GM19328 (cell line): ENCODE measurements around the gene CCDC171.
"Not testable (repeated sequence)": the region's sequence is repeated elsewhere in the genome, so short reads cannot be mapped to it uniquely, and the experiment has no call there.

Experiments used
- ATAC-seq: cut with Tn5 transposase; IDR thresholded peaks from one replicate; pipeline ENCODE4 v1.9.1; 2021; ENCODE audit warnings: mild to moderate bottlenecking, moderate library complexity; ENCODE audit not compliant: unreplicated experiment

Gene CCDC171

DNA sequence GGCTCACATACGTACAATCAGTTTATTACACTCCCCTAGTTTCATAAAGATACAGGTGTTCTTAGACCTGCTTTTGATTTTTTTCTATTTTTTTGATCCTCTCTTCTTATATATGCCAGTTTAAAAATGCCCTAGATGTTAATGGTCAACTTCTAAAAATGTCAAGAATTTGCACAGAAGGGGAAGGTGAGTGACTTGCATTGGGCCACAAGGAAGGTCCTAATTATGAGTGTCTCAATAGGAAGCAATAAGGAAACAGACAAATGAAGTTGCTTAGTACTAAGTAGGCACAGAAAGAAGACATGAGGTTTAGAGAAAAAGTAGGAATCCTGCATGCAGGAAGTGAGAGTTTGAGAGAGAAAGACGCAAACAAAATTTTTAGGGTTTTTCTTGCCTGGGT, 3.2 kb upstream of the CCDC171 start:
- no peak for ATAC-seq

DNA sequence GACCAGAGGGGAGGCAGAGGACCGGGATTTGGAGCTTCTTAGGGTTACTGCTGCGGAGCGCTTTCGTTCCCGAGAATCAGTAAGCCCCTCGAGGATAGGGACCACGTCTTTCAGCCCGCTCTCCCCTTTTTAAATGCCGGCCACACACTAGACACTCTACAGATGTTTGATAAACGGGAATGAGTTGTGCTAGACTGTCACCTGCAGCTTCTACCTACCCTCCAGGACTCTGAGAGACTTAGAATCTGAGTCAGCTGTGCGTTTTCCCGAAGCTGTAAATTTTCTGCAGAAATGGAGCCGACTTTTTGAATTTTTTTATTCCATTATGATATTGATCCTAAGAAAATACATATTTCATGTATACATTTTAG, 670 bp downstream of the CCDC171 start:
- peak; percentile 27 for ATAC-seq

DNA sequence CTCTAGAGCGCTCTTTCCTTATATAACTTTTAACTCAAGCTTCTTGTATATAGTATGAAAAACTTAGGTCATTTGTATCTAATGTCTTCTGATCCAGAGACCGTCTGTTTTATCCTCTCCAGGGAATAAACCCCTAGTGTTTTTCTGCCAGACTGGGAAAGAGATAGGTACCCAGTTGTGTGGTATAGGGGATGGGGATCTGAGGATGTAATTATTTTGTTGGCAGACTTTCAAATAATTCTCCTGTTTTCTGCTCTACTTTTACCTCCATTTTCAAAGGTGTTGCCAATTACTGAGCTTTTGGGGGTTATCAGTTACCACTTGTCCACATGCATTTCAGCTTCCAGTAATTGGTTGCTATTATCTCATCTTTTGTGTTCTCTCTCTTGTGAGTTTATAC, 17.9 kb downstream of the CCDC171 start:
- no peak for ATAC-seq

DNA sequence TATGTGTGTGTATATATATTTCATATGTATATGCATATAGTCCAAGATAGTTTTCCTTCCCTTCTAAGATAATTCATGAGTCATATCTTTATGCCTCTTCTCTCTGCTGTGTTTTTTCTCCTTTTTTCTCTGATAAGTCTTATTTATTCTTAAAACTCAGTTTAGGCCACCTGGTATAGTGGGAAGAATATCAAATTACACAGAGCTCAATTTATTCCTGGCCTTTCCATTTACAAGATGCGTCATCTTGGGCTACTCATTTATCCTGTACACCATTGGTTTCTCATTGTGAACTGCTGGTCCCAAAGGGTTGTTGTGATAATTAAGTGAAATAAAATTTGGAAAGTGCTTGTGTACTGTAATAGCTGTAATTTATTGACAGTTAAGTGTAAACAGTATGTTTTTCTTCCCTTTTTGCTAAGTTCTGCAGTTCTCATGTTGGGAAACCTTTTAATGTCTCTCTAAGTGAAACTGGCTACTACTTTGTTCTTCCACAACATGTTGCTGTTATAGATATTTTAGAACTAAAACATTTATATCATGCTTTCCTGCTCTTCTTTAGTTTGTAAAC, 19.4 kb downstream of the CCDC171 start:
- no peak for ATAC-seq

DNA sequence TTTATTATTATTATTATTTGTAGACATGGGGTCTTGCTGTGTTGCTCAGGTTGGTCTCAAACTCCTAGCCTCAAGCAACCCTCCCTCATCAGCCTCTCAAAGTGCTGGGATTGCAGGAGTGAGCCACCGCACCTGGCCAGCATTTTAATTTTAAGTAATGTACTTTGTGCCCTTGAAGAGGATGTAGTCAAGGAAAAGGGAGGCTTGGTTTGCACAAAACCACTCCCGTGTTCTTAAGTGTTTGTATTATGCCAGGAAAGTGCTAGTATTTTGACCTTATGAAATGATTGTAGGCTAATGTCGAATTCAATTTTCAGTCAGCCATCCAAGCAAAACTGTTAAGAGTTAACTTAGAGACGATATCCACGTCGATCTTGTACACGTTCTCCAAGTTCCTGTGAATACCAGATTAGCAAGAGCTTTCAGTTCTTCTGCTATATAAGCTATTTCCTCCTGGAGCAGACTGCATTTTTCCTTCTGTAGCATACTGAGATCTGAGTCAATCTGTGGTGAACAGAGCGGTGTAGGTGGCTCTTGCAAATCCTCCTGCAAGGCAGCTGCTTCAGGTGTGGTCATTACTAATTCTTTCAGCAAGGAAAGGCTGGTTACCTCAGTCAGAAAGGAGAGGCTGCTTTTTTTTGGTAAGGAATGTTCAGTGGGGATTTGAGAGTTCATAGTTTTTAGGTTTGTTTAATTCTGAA, 23.7 kb downstream of the CCDC171 start:
- no peak for ATAC-seq

DNA sequence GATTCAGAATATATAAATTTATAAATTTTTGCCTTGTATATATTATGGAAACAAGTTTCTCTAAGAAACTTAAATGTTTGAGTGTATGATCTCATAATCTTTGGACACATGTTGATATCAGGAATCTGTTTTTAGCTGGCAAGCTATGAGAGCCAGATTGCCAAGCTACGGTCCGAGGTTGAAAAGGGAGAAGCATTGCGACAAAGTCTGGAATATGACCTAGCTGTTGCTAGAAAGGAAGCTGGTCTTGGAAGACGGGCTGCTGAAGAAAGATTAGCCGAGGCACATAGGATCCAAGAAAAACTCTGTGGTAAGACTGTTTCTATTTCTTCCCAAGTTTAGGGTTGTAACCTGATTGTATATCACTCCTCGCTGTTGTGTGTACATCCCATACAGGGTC, 25.9 kb downstream of the CCDC171 start:
- ATAC-seq, result no peak

DNA sequence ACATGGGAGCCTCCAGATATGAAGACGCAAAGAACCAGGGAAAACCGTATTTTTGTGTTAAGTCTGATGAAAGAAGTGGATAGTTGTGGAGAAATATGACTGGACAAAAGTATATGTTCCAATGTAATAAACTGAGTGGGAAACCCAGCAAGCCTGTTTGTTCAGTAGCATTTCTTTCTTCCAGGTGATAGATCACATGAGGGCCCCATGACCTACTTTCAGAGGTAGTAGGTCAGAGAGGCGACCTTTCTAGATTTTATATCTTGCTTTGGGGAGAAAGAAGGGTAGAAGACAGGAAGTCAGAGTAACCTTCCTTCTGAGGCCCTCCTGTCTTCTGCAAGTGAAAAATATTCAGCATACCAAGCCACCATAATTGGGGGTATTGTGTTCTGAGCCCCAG, 31.5 kb downstream of the CCDC171 start:
- ATAC-seq, result no peak

DNA sequence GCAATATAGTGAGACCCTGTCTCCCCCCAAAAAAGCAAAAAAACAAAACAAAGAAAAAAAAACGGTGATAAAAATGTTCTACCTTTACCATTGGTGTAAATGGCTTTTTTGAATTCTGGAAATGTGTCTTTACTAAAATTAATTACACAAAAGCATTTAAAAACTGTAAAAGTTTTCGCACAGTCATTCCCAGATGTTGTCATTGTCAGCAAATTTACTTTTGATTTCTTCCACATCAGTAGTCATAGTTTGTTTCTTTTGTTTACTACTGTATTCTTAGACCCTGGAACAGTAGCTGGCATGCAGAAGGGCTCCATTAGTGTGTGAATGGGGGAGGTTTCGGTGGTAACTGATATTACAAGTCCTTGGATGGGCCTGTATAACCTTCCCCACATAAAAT, 39.5 kb downstream of the CCDC171 start:
- no peak for ATAC-seq

DNA sequence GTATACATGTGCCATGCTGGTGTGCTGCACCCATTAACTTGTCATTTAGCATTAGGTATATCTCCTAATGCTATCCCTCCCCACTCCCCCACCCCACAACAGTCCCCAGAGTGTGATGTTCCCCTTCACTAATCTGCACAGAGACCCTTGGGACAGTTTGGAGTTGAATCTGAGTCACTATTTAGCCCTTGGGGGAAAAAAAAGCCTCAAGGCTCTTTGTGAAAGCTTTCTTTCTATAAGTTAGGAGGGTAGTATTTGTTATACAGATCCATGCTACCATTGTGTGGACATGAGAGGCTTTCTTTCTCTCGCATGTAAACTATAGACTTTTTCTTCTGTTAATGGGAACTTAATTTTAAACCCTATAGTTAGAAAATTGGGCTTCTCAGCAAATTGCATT, 40.1 kb downstream of the CCDC171 start:
- ATAC-seq, result not testable (repeated sequence)

DNA sequence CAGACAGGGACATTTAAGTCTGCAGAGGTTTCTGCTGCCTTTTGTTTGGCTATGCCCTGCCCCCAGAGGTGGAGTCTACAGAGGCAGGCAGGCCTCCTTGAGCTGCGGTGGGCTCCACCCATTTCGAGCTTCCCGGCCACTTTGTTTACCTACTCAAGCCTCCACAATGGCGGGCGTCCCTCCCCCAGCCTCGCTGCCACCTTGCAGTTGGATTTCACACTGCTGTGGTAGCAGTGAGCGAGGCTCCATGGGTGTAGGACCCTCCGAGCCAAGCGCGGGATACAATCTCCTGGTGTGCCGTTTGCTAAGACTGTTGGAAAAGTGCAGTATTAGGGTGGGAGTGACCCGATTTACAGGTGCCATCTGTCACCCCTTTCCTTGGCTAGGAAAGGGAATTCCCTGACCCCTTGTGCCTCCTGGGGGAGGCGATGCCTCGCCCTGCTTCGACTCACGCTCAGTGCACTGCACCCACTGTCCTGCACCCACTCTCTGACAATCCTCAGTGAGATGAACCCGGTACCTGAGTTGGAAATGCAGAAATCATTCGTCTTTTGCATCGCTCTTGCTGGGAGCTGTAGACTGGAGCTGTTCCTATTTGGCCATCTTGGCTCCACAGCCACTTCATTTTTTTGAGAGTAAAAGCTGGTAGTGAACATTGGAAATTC, 48.0 kb downstream of the CCDC171 start:
- not testable (repeated sequence) for ATAC-seq

DNA sequence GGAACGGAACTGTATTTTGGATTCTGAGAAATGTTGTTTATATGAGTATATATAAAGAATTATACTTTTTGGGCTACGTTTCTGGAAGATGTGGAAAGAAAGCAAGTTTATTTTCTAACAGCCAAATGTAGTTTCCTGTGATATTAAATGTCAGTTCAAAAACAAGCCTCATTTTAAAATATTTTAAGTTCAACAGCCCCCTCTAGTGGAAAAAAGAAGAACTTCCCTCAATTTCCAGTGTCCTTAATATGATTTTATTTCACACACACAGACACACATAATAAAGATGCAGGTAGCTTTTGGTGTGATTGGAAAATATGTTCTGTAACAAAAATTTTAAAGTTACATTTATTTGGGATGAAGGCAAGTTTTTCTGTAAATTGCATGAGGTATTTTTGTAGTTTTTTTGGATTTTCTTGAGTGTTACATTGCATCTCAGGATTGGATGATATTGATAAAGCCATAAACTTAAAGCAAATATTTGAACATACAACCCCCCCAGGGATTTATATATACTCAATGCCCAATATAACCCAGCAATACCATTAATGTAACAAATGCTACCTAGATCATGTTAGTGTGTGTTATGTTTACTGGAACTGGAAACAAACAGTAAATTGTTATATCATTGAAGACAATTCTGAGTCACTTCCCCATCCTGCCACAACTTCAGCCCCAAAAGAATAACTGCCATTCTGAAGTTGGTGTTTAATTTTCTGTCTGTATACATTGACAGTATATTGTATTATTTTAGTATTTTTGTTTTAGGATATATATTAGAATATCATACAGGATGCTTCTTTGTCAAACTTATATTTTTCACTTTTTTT, 54.0 kb downstream of the CCDC171 start:
- peak; percentile 69 for ATAC-seq

DNA sequence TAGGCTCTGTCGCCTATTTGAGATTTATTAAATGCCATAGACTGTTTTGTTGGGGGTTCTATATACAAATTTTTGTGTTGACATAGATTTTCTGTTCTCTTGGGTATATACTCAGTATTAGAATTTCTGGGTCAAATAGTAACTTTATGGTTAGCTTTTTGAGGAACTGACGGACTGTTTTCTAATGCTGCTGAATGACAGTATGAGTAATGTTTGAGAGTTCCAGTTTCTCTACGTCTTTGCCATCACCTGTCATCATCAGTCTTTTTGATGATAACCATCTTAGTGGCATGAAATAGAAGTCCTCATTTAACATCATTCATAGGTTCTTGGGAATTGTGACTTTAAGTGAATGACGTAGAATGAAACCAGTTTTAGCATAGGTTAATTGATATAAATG, 60.1 kb downstream of the CCDC171 start:
- ATAC-seq, result no peak

DNA sequence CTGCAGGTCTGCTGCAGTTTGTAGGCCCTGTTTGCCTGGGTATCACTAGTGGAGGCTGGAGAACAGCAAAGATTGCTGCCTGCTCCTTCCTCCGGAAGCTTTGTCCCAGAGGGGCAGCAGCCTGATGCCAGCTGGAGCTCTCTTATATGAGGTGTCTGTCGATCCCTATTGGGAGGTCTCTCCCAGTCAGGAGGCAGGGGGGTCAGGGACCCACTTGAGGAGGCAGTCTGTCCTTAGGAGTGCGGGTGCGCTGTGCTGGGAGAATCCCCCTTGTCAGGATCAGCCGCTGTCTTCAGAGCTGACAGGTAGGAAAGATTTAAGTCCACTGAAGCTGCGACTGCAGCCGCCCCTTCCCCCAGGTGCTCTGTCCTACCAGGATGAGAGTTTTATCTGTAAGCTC, 64.9 kb downstream of the CCDC171 start:
- no peak for ATAC-seq

DNA sequence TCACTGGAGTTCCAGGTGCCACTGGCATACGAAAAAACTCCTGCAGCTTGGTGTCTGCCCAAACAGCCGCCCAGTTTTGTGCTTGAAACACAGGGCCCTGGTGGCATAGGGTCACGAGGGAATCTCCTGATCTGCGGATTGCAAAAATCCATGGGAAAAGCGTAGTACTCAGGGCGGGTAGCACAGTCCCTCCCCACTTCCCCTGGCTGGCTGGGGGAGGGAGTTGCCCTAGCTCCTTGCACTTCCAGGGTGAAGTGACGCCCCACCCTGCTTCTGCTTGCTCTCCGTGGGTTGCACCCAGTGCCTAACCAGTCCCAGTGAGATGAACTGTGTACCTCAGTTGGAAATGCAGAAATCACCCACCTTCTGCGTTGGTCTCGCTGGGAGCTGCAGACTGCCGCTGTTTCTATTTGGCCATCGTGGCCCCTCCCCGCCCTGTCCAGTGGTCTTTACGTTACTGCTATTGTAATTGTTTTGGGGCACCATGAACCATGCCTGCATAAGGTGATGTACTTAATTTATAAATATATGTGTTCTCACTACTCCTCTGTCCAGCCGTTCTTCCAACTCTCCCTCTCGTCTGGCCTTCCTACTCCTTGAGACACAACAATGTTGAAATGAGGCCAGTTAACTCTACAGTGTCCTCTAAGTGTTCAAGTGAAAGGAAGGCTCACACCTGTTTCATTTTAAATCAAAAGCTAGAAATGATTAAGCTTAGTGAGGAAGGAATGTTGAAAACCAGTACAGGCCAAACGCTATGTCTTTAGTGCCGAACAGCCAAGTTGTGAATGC, 65.9 kb downstream of the CCDC171 start:
- no peak for ATAC-seq

DNA sequence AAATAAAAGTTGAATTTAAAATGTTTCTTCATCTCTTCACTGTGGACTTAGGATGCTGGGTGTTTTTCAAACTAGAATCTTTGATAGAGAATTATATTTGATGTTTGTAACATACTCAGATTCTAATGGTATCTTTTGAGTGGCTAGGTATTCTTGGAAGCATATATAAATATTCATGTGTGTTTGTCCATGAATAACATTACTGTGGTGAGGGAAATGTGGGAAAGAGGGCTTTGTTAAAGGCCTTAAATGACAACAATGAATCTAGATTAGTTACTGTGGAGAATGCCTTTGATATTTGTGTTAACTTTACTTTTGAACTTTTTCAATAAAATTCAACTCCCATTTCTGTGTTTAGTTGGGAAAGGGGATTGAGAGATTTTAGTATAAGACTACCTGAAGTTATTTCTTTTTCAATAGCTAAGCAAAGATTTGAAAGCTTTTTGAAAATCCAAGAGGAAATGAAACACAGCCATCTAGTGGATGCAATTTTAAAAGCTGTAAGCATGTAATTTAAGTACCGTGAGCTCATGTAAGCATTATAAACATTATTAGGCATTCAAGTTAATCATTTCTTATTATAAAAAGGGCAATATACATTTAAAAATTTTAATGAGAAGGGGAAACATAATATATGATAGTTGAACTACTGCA, 69.6 kb downstream of the CCDC171 start:
- no peak for ATAC-seq

DNA sequence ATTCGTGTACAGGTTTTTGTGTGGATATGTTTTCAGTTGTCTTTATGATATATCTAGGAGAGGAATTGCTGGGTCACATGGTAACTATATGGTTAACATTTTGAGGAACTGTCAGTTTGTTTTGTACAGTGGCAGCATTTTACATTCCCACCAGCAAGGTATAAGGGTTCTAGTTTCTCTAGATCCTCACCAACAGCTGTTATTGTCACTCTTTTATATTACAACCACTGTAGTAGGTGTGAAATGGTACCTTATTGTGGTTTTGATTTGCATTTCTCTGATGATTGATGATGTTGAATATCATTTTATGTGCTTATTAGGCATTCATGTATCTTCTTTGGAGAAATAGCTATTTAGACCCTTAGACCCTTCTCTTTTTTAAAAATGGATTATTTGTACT, 82.9 kb downstream of the CCDC171 start:
- no peak for ATAC-seq

DNA sequence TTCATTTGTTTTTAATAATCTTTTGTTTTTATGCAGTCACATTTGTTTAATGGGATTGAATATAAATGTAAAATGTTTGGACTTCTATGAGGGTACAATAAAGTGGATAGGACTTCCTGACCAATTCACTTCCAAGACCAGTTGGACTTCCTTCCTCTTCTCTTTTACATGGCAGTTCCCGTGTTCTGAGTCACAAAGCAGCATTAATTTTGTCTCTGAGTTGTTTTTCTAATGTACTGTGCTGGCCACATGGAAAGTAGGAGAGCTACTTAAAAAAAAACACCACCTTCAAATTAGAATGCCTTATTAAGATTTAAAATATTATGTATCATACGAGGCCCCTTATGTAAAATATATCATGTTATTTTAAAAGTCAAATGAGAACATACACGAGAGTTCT, 87.3 kb downstream of the CCDC171 start:
- ATAC-seq, result no peak

DNA sequence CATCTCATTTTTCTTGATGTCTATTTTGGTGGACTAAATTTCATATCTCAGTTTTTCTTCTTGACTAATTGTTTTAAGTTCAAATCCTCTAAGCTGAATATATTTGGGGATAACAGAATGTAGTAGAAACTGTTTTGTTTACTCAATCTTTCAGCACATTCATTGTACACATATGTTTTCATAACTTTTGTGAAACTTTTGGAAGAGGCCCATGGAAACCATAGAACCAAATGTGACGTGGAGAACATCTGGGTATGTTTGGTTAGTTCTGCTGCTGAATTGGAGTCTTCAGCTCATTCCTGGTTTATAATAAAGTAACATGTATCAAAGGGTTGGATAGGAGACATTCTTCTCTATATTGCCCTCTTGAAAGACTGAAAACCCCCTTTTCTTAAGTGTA, 88.4 kb downstream of the CCDC171 start:
- no peak for ATAC-seq

DNA sequence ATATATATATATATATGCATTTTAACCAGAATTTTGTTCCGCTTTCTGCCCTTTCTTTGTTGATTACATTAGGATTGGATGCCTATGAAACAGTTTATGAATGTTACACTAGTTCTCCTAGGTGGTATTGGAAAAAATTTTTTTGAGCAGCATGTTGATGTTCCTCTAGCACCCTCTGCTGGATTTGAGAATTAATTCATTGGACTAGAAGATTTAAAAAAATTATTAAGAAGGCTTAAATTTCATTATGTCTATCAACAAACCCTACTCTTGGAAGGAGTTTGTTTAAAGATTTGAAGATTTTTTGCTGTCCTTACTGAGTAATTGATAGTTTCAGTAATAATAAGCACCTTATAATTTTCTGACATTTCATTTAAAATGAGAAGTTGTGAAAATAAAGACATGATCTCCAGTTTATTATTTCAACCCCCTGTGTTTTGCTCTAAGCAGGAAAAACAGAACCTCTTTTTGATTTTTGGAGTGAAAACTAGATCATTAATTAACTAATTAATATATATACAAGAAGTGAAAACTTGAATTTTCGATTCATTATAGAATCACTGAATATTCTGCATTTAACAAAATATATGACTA, 89.6 kb downstream of the CCDC171 start:
- no peak for ATAC-seq

DNA sequence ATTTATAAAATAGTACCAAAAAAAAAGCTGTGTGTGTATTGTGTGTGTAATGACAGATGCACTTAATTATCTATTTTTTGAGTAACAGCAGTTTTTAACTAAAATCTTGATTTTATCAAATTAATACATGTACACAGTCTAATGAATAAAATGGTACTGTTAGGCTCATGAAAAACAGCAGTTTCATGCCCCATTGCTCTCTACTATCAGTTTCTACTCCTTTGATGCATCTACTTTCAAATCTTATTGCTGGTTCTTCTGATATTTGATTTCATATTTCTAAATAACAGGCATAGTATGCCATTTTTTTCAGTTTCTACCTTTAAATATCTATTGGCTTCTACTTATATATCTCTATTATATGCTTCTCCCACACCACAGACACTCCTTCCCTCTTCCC, 117.4 kb downstream of the CCDC171 start:
- peak; percentile 72 for ATAC-seq
